ENCODE results near the gene MPP7.

The MPP7 gene

GRCh38 chr10:28304032-28304571 lies 1.2 kb upstream of the MPP7 start:
- no peak for DNase-seq

GRCh38 chr10:28302012-28302637 lies 739 bp downstream of the MPP7 start:
- DNase-seq, result peak; percentile 36

GRCh38 chr10:28300027-28300426 lies 2.8 kb downstream of the MPP7 start:
- no peak for DNase-seq

DNA sequence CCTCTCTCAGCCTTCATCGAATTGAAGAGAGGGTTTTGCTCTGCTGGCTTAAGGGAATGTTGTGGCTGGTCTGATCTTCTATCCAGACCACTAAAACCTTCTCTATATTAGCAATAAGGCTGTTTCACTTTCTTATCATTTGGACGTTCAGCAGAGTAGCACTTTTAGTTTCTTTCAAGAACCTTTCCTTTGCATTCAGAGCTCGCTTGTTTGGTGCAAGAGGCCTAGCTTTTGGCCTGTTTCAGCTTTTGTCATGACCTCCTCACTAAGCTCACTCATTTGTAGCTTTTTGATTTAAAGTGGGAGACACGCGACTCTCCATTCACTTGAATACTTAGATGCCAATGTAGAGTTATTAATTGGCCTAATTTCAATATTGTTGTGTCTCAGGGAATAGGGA lies 3.9 kb downstream of the MPP7 start:
- DNase-seq, result no peak

DNA sequence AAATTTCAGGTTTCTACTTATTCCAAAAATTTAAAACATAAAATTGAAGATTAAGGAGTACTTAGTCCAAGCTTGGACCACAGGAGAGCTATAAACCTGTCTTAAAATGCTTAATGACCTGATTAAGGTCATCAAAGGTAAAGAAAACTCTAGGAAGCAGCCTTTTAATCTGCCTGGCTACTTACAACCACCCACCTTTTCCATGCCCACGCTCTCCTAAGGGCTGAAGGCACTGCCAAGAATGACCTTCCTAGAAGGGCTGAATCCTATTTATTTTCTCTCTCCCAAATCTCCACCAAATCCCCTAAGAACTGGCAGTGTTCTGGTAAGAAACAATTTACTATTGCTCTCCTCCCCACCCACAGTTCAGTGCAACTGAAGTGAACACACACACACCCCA lies 6.8 kb downstream of the MPP7 start:
- DNase-seq, result no peak

- DNase-seq, result no peak
These were observed 7.5 kb downstream of the MPP7 start for GRCh38 chr10:28295336-28295735.

GRCh38 chr10:28294809-28295208 lies 8.1 kb downstream of the MPP7 start:
- DNase-seq, result no peak

GRCh38 chr10:28294169-28294532 lies 8.7 kb downstream of the MPP7 start:
- no peak for DNase-seq

DNA sequence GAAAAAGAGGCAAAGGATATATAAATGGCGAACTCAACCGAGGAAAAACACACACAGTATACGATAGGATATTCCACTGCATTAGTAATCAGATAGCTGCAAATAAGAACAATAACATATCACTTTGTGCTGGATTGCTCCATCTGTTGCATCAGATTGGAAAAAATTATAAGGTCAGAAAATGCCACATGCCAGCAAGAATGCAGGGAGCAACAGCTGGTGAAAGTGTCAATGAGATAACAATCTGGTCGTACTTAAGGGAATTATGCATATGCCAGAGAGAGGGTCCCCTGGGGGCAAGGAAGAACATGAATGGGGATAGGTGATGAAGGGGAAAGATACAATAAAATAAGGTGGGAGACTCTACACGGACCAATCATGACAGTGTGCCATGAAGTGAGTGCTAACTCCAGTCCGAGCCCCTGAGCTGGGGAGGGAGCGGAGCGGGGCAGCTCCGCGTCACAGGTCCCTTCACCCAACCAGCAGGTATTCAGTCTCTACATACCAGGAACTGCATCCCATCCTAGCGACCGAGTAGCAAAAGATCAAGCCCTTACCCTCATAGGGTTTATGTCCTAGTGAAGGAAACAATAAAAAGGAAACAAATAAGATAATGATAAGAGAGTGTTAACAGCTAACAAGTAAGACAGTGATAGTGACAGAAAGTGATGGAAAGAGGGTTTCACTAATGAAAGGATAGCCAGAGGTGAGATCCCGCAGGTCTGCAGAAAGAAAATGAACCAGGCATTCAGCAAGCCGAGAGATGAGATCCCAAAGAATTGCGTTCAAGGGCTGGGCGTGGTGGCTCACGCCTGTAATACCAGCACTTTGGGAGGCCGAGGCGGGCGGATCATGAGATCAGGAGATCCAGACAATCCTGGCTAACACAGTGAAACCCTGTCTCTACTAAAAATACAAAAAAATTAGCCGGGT lies 9.4 kb downstream of the MPP7 start:
- DNase-seq, result no peak

GRCh38 chr10:28291881-28292297 lies 11.0 kb downstream of the MPP7 start:
- DNase-seq, result no peak

GRCh38 chr10:28285816-28286215 lies 17.0 kb downstream of the MPP7 start:
- DNase-seq, result no peak

- no peak for DNase-seq
These were observed 18.7 kb downstream of the MPP7 start for GRCh38 chr10:28284126-28284525.

GRCh38 chr10:28283251-28283650 lies 19.6 kb downstream of the MPP7 start:
- no peak for DNase-seq

GRCh38 chr10:28282336-28282735 lies 20.5 kb downstream of the MPP7 start:
- DNase-seq, result no peak

- DNase-seq, result no peak
These were observed 21.0 kb downstream of the MPP7 start for GRCh38 chr10:28281726-28282315.

DNA sequence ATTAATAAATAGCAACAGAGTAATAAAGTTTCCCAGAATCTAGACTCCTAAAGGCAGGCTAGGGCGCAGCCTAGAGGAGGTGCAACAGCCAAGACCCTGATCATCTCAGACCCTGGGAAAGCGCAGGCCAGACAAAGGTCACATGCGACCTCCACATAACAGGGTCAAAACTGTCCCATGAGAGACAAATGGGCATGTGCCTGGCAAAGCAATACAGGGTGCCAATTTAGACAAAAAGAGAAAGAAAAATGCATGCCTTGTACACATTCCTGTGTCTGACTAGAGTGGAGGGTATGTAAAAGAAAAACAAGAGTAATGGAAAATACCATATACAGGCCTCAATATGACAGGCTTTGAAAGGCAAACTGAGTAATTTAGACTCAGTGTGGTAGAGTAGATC lies 22.2 kb downstream of the MPP7 start:
- DNase-seq, result no peak

DNA sequence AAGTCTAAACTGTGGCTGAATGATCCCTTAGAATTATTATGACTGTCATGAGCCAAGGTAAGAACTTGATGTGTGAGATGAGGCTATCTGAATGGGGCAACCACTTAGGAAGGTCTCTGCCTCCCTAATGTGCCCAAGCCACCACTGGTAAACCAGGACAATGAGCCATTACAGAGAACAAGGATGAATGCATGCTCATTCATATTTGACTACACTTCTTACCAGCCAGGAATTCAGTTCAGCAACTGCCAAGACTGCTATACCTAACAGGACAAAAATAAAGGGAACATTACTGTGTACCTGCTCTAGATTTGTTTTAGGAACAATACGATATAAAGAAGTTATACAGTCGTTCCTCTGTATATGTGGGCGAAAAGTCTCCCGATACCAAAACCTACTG lies 23.0 kb downstream of the MPP7 start:
- DNase-seq, result no peak

DNA sequence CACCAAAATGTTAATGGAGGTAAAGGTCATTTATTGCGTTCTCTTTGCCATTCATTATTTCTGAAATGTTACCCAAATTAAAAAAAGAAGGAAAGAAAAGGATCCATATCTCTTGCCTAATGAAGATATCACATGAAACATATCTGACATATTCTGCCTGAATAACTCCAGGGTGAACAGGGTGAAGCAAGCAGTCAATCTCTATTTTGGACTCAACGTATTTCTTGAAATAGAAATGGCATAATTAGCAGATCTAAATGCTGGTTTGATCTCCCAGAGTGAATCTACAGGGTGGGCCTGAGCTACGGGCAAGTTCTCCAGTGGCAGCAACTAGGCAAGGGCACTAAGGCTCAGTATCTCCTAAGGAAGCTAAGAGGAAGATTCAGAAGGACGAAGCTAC lies 24.0 kb downstream of the MPP7 start:
- no peak for DNase-seq

DNA sequence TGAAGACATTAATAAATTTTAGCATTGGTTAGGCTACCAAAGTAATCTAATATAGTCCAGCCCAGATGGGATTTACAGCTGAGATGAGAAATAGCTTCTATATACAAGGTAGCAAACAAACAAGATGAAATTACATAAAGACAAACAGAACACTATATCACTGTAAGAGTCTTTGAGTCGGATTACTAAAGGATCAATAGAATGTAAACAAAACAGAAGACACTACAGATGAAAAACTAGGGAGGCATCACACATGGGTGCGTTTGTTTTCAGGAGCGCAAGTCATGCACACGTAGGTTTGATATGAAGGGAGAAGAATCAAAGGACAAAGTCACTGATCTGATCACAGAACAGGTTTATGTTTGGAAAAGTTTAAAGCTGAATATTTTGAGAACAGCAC lies 26.5 kb downstream of the MPP7 start:
- DNase-seq, result no peak

GRCh38 chr10:28274475-28274874 lies 28.4 kb downstream of the MPP7 start:
- no peak for DNase-seq

DNA sequence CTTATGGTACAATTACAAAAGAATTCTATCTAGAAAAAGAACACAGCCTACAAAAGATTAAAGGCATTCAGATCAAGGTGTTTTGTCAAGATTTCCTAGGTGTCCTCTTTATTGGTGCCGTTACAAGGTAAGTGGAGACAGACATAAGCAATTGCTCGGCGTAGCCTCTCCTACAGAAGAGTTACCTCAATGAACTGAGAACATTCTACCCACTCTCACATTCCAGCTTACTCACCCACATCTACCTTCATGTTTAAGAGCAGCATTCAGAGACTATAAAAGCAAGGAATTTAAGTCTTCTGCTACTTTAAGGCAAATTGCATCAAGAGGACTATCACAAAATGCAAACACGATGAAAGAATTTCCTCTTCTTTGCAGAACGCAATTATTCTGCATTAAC lies 29.5 kb downstream of the MPP7 start:
- DNase-seq, result no peak

DNA sequence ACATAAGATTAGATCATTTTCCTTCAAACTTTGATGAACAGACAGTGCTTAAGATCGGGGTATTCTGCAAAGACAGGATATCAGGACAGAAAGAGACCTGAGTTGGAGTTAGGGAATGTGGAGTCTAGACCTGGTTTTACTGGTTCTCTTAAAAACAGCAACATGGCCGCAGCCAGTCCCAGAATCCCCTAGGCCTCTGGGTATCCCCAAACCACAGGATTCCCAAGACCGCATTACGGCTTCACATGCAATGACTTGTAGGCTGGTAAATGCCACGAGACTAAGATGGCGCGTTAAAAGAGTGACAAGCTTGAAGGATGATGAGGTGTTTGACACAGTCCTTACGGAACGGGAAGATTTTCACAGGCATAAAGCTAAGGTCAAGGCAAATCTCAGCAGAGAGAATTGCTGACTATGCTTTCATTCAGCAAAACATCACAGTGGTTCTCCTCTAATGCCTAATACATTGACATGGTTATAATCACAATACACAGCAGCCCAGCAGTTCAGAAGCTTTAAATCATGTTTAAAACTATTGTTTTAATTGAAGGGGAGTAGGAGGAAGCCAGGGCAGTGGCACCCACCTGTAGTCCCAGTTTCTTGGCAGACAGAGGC lies 32.9 kb downstream of the MPP7 start:
- DNase-seq, result no peak

- DNase-seq, result no peak
These were observed 36.2 kb downstream of the MPP7 start for GRCh38 chr10:28266449-28267224.
